ENCODE measurements around the gene WIPI1.
"Not testable (repeated sequence)": the region's sequence is repeated elsewhere in the genome, so short reads cannot be mapped to it uniquely, and the experiment has no call there.

Gene WIPI1

GRCh38 chr17:68413597-68414560, 43.4 kb downstream of the WIPI1 start:
- not testable (repeated sequence) for DNase-seq (ENCODE audit: low spot score)

GRCh38 chr17:68407656-68408055, 49.6 kb downstream of the WIPI1 start:
- DNase-seq (ENCODE audit: low spot score), result not testable (repeated sequence)

- DNase-seq (ENCODE audit: low spot score), result not testable (repeated sequence)
Measured at GRCh38 chr17:68403837-68404236, 53.5 kb downstream of the WIPI1 start.

- DNase-seq (ENCODE audit: low spot score), result no peak
Measured at GRCh38 chr17:68403122-68403521, 54.2 kb downstream of the WIPI1 start.

- no peak for DNase-seq (ENCODE audit: low spot score)
Measured at GRCh38 chr17:68401288-68401687, 56.0 kb downstream of the WIPI1 start.

- no peak for DNase-seq (ENCODE audit: low spot score)
Measured at GRCh38 chr17:68400404-68400735, 56.9 kb downstream of the WIPI1 start.

- DNase-seq (ENCODE audit: low spot score), result peak; percentile 76
Measured at GRCh38 chr17:68399638-68400403, 57.5 kb downstream of the WIPI1 start.

- DNase-seq (ENCODE audit: low spot score), result peak; percentile 83
Measured at GRCh38 chr17:68398691-68399637, 58.3 kb downstream of the WIPI1 start.

- DNase-seq (ENCODE audit: low spot score), result no peak
Measured at GRCh38 chr17:68397108-68397536, 60.2 kb downstream of the WIPI1 start.

- peak; percentile 67 for DNase-seq (ENCODE audit: low spot score)
Measured at GRCh38 chr17:68396226-68397107, 60.8 kb downstream of the WIPI1 start.

GRCh38 chr17:68394608-68395331, 62.5 kb downstream of the WIPI1 start:
- no peak for DNase-seq (ENCODE audit: low spot score)

- no peak for DNase-seq (ENCODE audit: low spot score)
Measured at GRCh38 chr17:68391561-68392268, 65.6 kb downstream of the WIPI1 start.

GRCh38 chr17:68390888-68391545, 66.3 kb downstream of the WIPI1 start:
- no peak for DNase-seq (ENCODE audit: low spot score)

- no peak for DNase-seq (ENCODE audit: low spot score)
Measured at GRCh38 chr17:68389041-68389440, 68.3 kb downstream of the WIPI1 start.

- DNase-seq (ENCODE audit: low spot score), result no peak
Measured at GRCh38 chr17:68387435-68388218, 69.7 kb downstream of the WIPI1 start.

- DNase-seq (ENCODE audit: low spot score), result no peak
Measured at GRCh38 chr17:68385490-68386215, 71.6 kb downstream of the WIPI1 start.

GRCh38 chr17:68384941-68385340, 72.4 kb downstream of the WIPI1 start:
- DNase-seq (ENCODE audit: low spot score), result no peak
